ENCODE data around the gene EXD3. TPM values are rescaled to one million over a fixed set of nuclear protein-coding genes. Genes with fewer than 3 reads are reported as not detected.

EXD3 gene
- total RNA-seq, 1 experiment from 2014 or later, result 2.8 TPM

GRCh38 chr9:137294091-137294680 is 128.8 kb downstream of the EXD3 start:
- no peak overlapping the region for H3K4me2 ChIP-seq (ENCODE audit: low read depth, low read length, poor library complexity, severe bottlenecking)
- no peaks in the 10 kb centered on the region for H3K9me3 ChIP-seq (ENCODE audit: low read length)
- peaks cover 16% of the 10 kb centered on the region for H3K4me1 ChIP-seq (ENCODE audit: low read length)
- H3K27me3 ChIP-seq (ENCODE audit: low read length), result no peaks in the 10 kb centered on the region
- peak; percentile 87 for DNase-seq
- H3K27ac ChIP-seq (ENCODE audit: low read length), result no peak overlapping the region
- no peak overlapping the region for H3K4me3 ChIP-seq (ENCODE audit: low read length)
- no peak overlapping the region for H2AFZ ChIP-seq (ENCODE audit: low read length)
- H3K9me2 ChIP-seq (replicated peaks; ENCODE audit: insufficient read depth, low read length), result no peaks in the 10 kb centered on the region
- H3K9ac ChIP-seq (ENCODE audit: low read length), result no peak overlapping the region
- no peaks in the 10 kb centered on the region for H3K79me2 ChIP-seq (ENCODE audit: low read length)
- no peaks in the 10 kb centered on the region for H3K36me3 ChIP-seq (ENCODE audit: insufficient read depth, low read length)
- H4K20me1 ChIP-seq (ENCODE audit: insufficient read depth, low read depth, low read length), result no peaks in the 10 kb centered on the region; the same call in 1 of the 2 replicates

- Histone ChIP-seq H3K4me1 (ENCODE audit: low read length) (peaks cover 12% of the 10 kb centered on the region), H3K4me2 (ENCODE audit: low read depth, low read length, poor library complexity, severe bottlenecking) (no peak overlapping the region), H3K27me3 (ENCODE audit: low read length) (no peaks in the 10 kb centered on the region), H3K9me2 (replicated peaks; ENCODE audit: insufficient read depth, low read length) (no peaks in the 10 kb centered on the region), H3K9me3 (ENCODE audit: low read length) (no peaks in the 10 kb centered on the region), H3K36me3 (ENCODE audit: insufficient read depth, low read length) (no peaks in the 10 kb centered on the region), H3K9ac (ENCODE audit: low read length) (no peak overlapping the region), H3K27ac (ENCODE audit: low read length) (no peak overlapping the region), H2AFZ (ENCODE audit: low read length) (no peak overlapping the region), H3K79me2 (ENCODE audit: low read length) (no peaks in the 10 kb centered on the region), H4K20me1 (ENCODE audit: insufficient read depth, low read depth, low read length) (no peaks in the 10 kb centered on the region; the same call in 1 of the 2 replicates), H3K4me3 (ENCODE audit: low read length) (no peak overlapping the region)
- no peak for DNase-seq
Observed at GRCh38 chr9:137293482-137294090, 129.4 kb downstream of the EXD3 start.

GRCh38 chr9:137293094-137293481 is 129.9 kb downstream of the EXD3 start:
- Histone ChIP-seq H3K4me1 (ENCODE audit: low read length) (peaks cover 12% of the 10 kb centered on the region), H2AFZ (ENCODE audit: low read length) (no peak overlapping the region), H3K9me2 (replicated peaks; ENCODE audit: insufficient read depth, low read length) (no peaks in the 10 kb centered on the region), H3K9ac (ENCODE audit: low read length) (no peak overlapping the region), H3K4me2 (ENCODE audit: low read depth, low read length, poor library complexity, severe bottlenecking) (no peak overlapping the region), H3K79me2 (ENCODE audit: low read length) (no peaks in the 10 kb centered on the region), H3K4me3 (ENCODE audit: low read length) (no peak overlapping the region), H3K27ac (ENCODE audit: low read length) (no peak overlapping the region), H4K20me1 (ENCODE audit: insufficient read depth, low read depth, low read length) (no peaks in the 10 kb centered on the region; the same call in 1 of the 2 replicates), H3K27me3 (ENCODE audit: low read length) (no peaks in the 10 kb centered on the region), H3K9me3 (ENCODE audit: low read length) (no peaks in the 10 kb centered on the region), H3K36me3 (ENCODE audit: insufficient read depth, low read length) (no peaks in the 10 kb centered on the region)
- no peak for DNase-seq

- DNase-seq, result peak; percentile 82
- Histone ChIP-seq H3K27ac (ENCODE audit: low read length) (peak overlapping the region; percentile 69), H2AFZ (ENCODE audit: low read length) (no peak overlapping the region), H4K20me1 (ENCODE audit: insufficient read depth, low read depth, low read length) (no peaks in the 10 kb centered on the region), H3K36me3 (ENCODE audit: insufficient read depth, low read length) (peaks cover 10% of the 10 kb centered on the region), H3K4me3 (ENCODE audit: low read length) (no peak overlapping the region), H3K4me2 (ENCODE audit: low read depth, low read length, poor library complexity, severe bottlenecking) (no peak overlapping the region), H3K9ac (ENCODE audit: low read length) (no peak overlapping the region), H3K79me2 (ENCODE audit: low read length) (no peaks in the 10 kb centered on the region), H3K4me1 (ENCODE audit: low read length) (peaks cover 13% of the 10 kb centered on the region), H3K27me3 (ENCODE audit: low read length) (no peaks in the 10 kb centered on the region), H3K9me3 (ENCODE audit: low read length) (no peaks in the 10 kb centered on the region), H3K9me2 (replicated peaks; ENCODE audit: insufficient read depth, low read length) (no peaks in the 10 kb centered on the region)
Observed at GRCh38 chr9:137286975-137287383, 136.0 kb downstream of the EXD3 start.

GRCh38 chr9:137281345-137282116 is 141.4 kb downstream of the EXD3 start:
- H4K20me1 ChIP-seq (ENCODE audit: insufficient read depth, low read depth, low read length), result peaks cover 3% of the 10 kb centered on the region; the same call in 1 of the 2 replicates
- no peak overlapping the region for H3K4me3 ChIP-seq (ENCODE audit: low read length)
- H2AFZ ChIP-seq (ENCODE audit: low read length), result no peak overlapping the region
- no peaks in the 10 kb centered on the region for H3K79me2 ChIP-seq (ENCODE audit: low read length)
- peaks cover 13% of the 10 kb centered on the region for H3K36me3 ChIP-seq (ENCODE audit: insufficient read depth, low read length)
- H3K9ac ChIP-seq (ENCODE audit: low read length), result no peak overlapping the region
- no peaks in the 10 kb centered on the region for H3K9me3 ChIP-seq (ENCODE audit: low read length)
- H3K4me1 ChIP-seq (ENCODE audit: low read length), result peaks cover 32% of the 10 kb centered on the region
- H3K27ac ChIP-seq (ENCODE audit: low read length), result no peak overlapping the region
- H3K27me3 ChIP-seq (ENCODE audit: low read length), result no peaks in the 10 kb centered on the region
- H3K4me2 ChIP-seq (ENCODE audit: low read depth, low read length, poor library complexity, severe bottlenecking), result no peak overlapping the region
- H3K9me2 ChIP-seq (replicated peaks; ENCODE audit: insufficient read depth, low read length), result no peaks in the 10 kb centered on the region
- peak; percentile 39 for DNase-seq

- H3K4me3 ChIP-seq (ENCODE audit: low read length), result no peak overlapping the region
- H3K9ac ChIP-seq (ENCODE audit: low read length), result no peak overlapping the region
- H3K9me2 ChIP-seq (replicated peaks; ENCODE audit: insufficient read depth, low read length), result no peaks in the 10 kb centered on the region
- peaks cover 13% of the 10 kb centered on the region for H3K36me3 ChIP-seq (ENCODE audit: insufficient read depth, low read length)
- no peaks in the 10 kb centered on the region for H3K9me3 ChIP-seq (ENCODE audit: low read length)
- no peaks in the 10 kb centered on the region for H3K27me3 ChIP-seq (ENCODE audit: low read length)
- H3K79me2 ChIP-seq (ENCODE audit: low read length), result no peaks in the 10 kb centered on the region
- no peak overlapping the region for H2AFZ ChIP-seq (ENCODE audit: low read length)
- peaks cover 3% of the 10 kb centered on the region; the same call in 1 of the 2 replicates for H4K20me1 ChIP-seq (ENCODE audit: insufficient read depth, low read depth, low read length)
- H3K4me2 ChIP-seq (ENCODE audit: low read depth, low read length, poor library complexity, severe bottlenecking), result no peak overlapping the region
- H3K27ac ChIP-seq (ENCODE audit: low read length), result no peak overlapping the region
- DNase-seq, result peak; percentile 71
- H3K4me1 ChIP-seq (ENCODE audit: low read length), result peaks cover 33% of the 10 kb centered on the region
Observed at GRCh38 chr9:137280474-137281344, 142.3 kb downstream of the EXD3 start.

- H3K9me2 ChIP-seq (replicated peaks; ENCODE audit: insufficient read depth, low read length), result no peaks in the 10 kb centered on the region
- DNase-seq, result no peak
- H3K79me2 ChIP-seq (ENCODE audit: low read length), result no peaks in the 10 kb centered on the region
- H3K27ac ChIP-seq (ENCODE audit: low read length), result no peak overlapping the region
- H3K9me3 ChIP-seq (ENCODE audit: low read length), result no peaks in the 10 kb centered on the region
- peaks cover 3% of the 10 kb centered on the region; the same call in 1 of the 2 replicates for H4K20me1 ChIP-seq (ENCODE audit: insufficient read depth, low read depth, low read length)
- H3K36me3 ChIP-seq (ENCODE audit: insufficient read depth, low read length), result peaks cover 13% of the 10 kb centered on the region
- no peaks in the 10 kb centered on the region for H3K27me3 ChIP-seq (ENCODE audit: low read length)
- no peak overlapping the region for H2AFZ ChIP-seq (ENCODE audit: low read length)
- H3K4me3 ChIP-seq (ENCODE audit: low read length), result no peak overlapping the region
- no peak overlapping the region for H3K9ac ChIP-seq (ENCODE audit: low read length)
- no peak overlapping the region for H3K4me2 ChIP-seq (ENCODE audit: low read depth, low read length, poor library complexity, severe bottlenecking)
- peaks cover 41% of the 10 kb centered on the region for H3K4me1 ChIP-seq (ENCODE audit: low read length)
Observed at GRCh38 chr9:137279741-137280473, 143.1 kb downstream of the EXD3 start.

Measured in Karpas-422 (cell line).